ENCODE measurements around the gene LAMB1.

LAMB1 gene

GRCh38 chr7:107877731-107878382 is 125.1 kb downstream of the LAMB1 start:
- DNase-seq = no peak

GRCh38 chr7:107876916-107877315 is 126.0 kb downstream of the LAMB1 start:
- ATAC-seq (no peak), DNase-seq (no peak)

More at GRCh38 chr7:107877731-107878382, 125.1 kb downstream of the LAMB1 start:
- ATAC-seq = no peak

GRCh38 chr7:107874605-107875446 is 128.1 kb downstream of the LAMB1 start:
- DNase-seq (peak; percentile 39), ATAC-seq (peak; percentile 76)

- DNase-seq (no peak), ATAC-seq (no peak)
Observed at GRCh38 chr7:107874111-107874510, 128.8 kb downstream of the LAMB1 start.

All from stimulated activated naive CD8-positive, alpha-beta T cell treated with anti-CD3 and anti-CD28 coated beads, Interleukin-15, Interleukin-2, amounts not matched to agents 100 U/mL and 50 U/mL, for 24 hours (primary cell).